Prostate gland (tissue), 2 donors: Measurements from ENCODE around the gene SYMPK.

Experiments used
- POLR2A ChIP-seq: fragments of 450-650 bp; IDR thresholded peaks from one replicate; pipeline ENCODE4 v1.6.1; 2016; ENCODE audit warnings: antibody characterized with exemption, mild to moderate bottlenecking
- TF ChIP-seq, protein P1 (sequence below), 4 experiments: fragments of 200-600 bp in 2 of 4; fragments of 450-650 bp in 2 of 4; sonication (generic) in 2 of 4; IDR thresholded peaks; 1 replicate in 3 of 4; 2 replicates in 1 of 4; pipeline ENCODE4 v1.5.1; 2016 to 2019; ENCODE audit warnings: antibody characterized with exemption in 4 of 4, mild to moderate bottlenecking in 2 of 4, moderate library complexity in 2 of 4

DNA sequence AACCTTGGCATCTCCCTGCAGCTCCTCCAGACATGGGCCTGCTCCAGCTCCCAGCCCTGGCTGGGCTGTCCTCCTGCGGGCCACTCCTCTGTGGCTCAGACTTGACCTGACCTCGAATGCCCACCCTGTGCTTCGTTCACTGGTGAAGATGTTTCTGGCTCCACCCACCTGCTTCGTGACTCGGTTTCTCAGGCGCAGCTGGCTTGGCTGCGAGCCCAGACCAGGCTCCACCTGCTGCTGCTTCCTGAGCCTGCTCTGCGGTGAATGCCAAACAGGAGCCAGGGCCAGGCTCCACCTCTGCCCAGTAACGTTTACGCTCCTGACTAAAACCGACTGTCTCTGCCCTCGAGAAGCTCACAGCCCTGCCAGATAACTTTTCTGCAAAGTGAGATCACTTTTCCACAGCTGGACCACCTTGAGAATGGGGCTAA lies 38.9 kb downstream of the SYMPK start:
- TF ChIP-seq, protein P1, sequence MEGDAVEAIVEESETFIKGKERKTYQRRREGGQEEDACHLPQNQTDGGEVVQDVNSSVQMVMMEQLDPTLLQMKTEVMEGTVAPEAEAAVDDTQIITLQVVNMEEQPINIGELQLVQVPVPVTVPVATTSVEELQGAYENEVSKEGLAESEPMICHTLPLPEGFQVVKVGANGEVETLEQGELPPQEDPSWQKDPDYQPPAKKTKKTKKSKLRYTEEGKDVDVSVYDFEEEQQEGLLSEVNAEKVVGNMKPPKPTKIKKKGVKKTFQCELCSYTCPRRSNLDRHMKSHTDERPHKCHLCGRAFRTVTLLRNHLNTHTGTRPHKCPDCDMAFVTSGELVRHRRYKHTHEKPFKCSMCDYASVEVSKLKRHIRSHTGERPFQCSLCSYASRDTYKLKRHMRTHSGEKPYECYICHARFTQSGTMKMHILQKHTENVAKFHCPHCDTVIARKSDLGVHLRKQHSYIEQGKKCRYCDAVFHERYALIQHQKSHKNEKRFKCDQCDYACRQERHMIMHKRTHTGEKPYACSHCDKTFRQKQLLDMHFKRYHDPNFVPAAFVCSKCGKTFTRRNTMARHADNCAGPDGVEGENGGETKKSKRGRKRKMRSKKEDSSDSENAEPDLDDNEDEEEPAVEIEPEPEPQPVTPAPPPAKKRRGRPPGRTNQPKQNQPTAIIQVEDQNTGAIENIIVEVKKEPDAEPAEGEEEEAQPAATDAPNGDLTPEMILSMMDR (IDR thresholded peaks at IDR 0.05): no peak
- no peak for TF ChIP-seq POLR2A
